NCI-H510A (cell line): Measurements from ENCODE around the gene PAF1.
"Not testable (repeated sequence)": the region's sequence is repeated elsewhere in the genome, so short reads cannot be mapped to it uniquely, and the experiment has no call there.

Experiments
- DNase-seq: peaks from one replicate; lab custom pipeline; 2025; lab: John Stamatoyannopoulos, UW

Gene PAF1

GRCh38 chr19:39352381-39353255, 38.3 kb downstream of the PAF1 start:
- DNase-seq: no peak

DNA sequence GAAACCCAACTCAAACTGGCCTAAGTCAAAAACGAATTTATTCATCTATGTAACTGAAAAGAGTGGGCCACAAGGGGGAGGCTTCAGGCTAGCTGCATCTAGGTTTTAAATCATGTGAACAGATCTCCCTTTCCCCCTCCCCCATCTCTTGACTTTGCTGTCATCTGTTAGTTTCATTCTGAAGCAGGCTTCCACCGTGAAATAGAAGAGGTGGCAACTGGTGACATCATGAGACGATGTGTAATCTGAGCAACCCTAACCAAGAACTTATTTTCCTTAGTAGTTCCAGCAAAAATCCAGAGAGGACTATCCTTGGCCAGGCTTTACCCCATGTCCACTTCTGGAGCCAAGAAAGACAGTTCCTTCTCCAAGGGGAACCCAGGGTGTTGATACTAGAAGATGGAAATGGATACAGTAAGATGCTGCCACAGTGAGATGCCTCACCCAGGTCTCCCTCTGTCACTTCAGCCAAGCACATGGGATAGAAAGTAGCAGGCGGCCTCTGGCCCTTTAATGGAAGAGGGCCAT, 39.3 kb downstream of the PAF1 start:
- DNase-seq: no peak

DNA sequence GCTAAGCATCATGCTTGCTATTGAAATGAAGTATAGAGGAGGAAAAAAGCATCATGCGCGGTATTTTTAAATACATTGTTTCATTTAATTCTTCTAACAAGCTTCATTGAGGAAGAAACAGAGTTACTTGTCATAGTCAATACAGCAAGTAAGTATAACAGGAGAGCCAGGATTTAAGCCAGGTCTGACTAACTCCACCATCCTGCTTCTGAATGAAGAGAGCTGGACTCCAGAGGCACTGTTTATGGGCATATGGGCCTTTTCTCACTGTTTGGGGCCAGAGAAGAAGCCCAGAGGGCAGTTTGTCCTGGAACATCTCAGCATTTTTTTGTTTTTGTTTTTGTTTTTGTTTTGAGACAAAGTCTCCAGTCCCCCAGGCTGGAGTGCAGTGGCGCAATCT, 40.8 kb downstream of the PAF1 start:
- DNase-seq: no peak

DNA sequence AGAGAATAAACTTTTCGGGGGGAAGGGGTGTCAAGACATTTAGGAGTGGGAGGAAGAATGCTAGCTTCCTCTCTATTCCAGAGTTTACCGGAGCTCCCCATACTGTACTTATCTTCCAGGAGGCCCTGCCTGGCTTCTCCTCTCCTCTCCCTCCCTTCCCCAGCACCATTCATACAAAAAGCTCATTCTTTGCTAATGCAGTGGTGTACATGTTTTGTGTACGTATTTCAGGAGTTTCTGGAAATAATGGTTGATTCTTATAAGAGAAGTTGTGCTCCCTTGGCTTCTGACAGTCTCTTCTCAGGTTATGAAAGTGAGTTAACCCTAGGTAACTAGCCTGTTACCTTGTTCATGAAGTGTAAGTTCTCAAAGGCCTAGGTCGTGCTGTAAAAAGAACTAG, 41.6 kb downstream of the PAF1 start:
- no peak for DNase-seq

DNA sequence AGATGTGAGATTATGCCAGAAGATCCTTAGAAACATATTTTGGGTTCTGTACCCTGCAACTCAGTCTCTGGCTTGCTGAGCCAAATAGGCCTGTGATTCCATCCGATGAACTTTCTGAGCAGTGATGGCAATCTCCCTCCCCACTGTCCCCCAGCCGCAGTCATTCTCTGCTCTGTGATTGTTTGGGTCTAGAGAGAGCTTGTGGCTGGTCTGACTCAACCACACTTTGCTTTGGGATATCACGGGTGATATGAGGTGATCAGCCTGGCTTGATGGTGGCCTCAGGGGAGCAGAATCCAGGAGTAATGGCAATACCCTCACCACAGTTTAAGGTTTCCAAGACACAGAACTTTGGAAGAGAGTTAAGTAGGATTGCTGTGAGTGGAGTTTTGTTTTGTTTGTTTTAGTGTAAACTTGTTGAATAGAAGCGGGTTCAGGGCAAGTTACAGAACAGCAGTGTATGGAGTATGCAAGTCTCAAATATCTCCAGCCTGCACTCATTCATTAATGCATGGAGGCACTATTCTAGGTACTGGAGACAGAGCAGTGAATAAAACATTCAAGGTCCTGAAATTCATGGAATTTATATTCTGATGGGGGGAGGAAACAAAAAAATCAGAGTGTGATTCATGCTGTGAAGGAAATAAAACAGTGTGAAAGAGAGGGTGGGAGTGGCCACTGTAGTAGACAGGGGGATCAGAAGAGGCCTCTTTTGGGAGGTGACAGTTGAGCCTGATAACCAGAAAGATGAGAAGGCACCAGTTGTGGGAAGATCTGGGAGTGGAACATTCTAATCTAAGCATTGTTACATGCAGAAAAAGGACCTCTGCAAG, 43.4 kb downstream of the PAF1 start:
- no peak for DNase-seq

- DNase-seq: no peak
Observed at GRCh38 chr19:39345956-39346355, 45.0 kb downstream of the PAF1 start.

GRCh38 chr19:39342647-39343305, 48.1 kb downstream of the PAF1 start:
- no peak for DNase-seq

DNA sequence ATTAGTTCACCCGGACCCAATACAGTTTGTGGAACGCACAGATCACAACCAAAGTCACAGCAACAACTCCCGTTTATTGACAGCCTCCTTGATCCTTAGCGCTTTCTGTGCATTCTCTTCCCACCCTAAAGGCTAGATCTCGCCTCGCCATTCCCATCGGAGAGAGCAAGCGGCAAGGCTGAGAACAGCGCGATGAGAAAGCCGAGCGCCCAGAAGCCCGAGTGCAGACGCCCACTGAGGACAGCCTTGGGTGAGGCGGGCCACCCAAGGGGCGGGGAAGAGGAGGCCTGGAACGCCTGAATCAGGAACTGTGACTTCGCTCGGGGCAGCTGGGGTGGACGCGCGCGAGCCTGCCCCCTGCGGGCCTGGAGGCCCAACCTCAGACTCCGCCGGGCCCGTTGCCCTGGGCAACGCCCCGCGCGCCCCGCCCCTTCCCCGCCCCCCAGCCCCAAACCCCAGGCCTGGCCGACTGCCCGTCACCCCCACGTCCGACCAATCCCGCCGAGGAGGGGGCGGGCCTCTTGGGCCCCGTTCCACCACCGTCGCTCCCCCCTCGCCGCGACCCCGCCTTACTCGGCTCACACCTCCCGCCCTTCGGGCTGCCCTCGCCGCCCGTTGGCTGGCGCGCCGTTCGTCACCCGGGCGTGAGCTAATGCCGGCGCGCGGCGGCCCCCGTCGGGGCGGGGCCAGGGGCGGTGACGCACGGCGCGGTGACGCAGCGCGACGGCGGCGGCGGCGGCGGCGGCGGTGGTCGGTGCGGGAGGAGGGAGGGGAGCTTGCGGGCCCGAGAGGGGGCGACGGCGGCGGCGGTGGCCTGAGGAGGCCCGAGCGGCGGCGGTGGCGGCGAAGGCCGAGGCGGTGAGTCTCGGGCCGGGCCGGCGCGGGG, 48.9 kb downstream of the PAF1 start, which contains the start of gene SAMD4B:
Gene SAMD4B, plus strand, starts transcription at position 703 of the 886 bp plus-strand sequence. CDS start 14,473 bp downstream, outside the sequence.
- DNase-seq: peak; percentile 98

DNA sequence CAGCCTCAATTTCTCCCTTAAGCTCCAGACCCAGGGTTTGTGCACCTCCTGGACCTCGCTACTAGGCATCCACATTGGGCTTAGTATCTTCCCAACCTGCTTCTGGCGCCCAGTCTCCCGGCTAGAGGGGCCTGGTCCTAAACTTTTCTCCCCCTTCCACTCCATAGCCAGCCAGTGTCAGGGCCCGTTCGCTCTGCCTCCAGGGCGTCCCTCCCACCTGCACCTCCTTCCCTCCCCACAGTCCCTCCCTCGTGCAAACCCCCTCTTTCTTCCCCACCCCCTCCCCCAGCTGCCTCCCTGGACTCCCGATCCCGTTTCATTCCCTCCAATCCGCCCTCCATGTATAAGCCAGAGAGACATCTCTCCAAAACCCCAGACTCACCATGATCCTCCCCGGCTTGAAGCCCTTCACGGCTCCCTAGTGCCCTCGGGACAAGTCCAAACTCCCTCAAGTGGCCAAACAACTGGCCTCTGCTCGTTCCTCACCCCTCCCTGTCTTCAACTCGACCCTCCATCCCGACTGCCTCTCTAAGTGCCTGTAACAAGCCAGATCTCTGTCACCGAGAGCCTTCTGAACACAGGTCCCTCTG, 49.7 kb downstream of the PAF1 start:
- no peak for DNase-seq

DNA sequence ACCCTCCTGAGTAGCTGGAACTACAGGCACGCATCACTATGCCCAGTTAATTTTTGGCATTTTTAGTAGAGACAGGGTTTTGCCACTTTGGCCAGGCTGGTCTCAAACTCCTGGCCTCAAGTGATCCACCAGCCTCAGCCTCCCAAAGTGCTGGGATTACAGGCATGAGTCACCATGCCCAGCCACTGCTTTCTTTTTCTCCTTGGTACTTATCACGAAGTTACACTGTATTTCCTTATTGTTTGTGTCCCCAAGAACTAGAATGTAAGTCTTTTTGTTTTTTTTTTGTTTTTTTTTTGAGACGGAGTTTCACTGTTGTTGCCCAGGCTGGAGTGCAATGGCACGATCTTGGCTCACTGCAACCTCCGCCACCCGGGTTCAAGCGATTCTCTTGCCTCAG, 50.8 kb downstream of the PAF1 start:
- not testable (repeated sequence) for DNase-seq

GRCh38 chr19:39339674-39340073, 51.2 kb downstream of the PAF1 start:
- no peak for DNase-seq

DNA sequence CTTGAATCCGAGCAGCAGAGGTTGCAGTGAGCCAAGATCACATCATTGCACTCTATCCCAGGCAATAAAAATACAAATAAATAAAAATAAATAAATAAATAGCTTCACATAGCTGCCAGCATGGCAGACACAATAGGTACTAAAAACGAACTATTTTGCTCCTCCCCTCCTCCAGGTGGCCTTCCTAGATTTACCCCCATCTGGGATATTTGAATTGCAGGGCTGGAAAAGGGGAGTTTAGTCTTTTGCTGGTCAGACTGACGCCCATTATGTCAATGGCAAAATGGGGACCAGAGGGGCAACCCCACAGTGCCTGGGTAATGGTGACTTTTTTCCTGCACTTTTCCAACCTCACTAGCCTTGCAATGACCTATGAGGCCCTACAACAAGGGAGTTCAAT, 54.4 kb downstream of the PAF1 start:
- DNase-seq: no peak
